Measurements from ENCODE around the gene DLX2.
"Not testable (repeated sequence)": the region's sequence is repeated elsewhere in the genome, so short reads cannot be mapped to it uniquely, and the experiment has no call there.

The DLX2 gene

GRCh38 chr2:172081221-172082022, 21.3 kb downstream of the DLX2 start:
- DNase-seq, result no peak

- no peak for DNase-seq
Measured at GRCh38 chr2:172080641-172081220, 22.0 kb downstream of the DLX2 start.

GRCh38 chr2:172079838-172080640, 22.7 kb downstream of the DLX2 start:
- no peak for DNase-seq

- no peak for DNase-seq
Measured at GRCh38 chr2:172079416-172079815, 23.3 kb downstream of the DLX2 start.

GRCh38 chr2:172074254-172074653, 28.4 kb downstream of the DLX2 start:
- DNase-seq, result no peak

- no peak for DNase-seq
Measured at GRCh38 chr2:172073518-172073917, 29.2 kb downstream of the DLX2 start.

- DNase-seq, result no peak
Measured at GRCh38 chr2:172072706-172073105, 30.0 kb downstream of the DLX2 start.

- no peak for DNase-seq
Measured at GRCh38 chr2:172072303-172072702, 30.4 kb downstream of the DLX2 start.

GRCh38 chr2:172070936-172071335, 31.8 kb downstream of the DLX2 start:
- no peak for DNase-seq

GRCh38 chr2:172067905-172068304, 34.8 kb downstream of the DLX2 start:
- not testable (repeated sequence) for DNase-seq

GRCh38 chr2:172066394-172066886, 36.3 kb downstream of the DLX2 start:
- no peak for DNase-seq

- no peak for DNase-seq
Measured at GRCh38 chr2:172065111-172065510, 37.6 kb downstream of the DLX2 start.

GRCh38 chr2:172063446-172063845, 39.3 kb downstream of the DLX2 start:
- DNase-seq, result no peak

- DNase-seq, result no peak
Measured at GRCh38 chr2:172062402-172063004, 40.2 kb downstream of the DLX2 start.

- DNase-seq, result not testable (repeated sequence)
Measured at GRCh38 chr2:172060118-172060517, 42.6 kb downstream of the DLX2 start.

GRCh38 chr2:172058660-172059059, 44.0 kb downstream of the DLX2 start:
- DNase-seq, result no peak

GRCh38 chr2:172056293-172056692, 46.4 kb downstream of the DLX2 start:
- no peak for DNase-seq

- no peak for DNase-seq
Measured at GRCh38 chr2:172053486-172053885, 49.2 kb downstream of the DLX2 start.

GRCh38 chr2:172052000-172052983, 50.4 kb downstream of the DLX2 start:
- DNase-seq, result no peak

GRCh38 chr2:172050479-172051125, 52.1 kb downstream of the DLX2 start:
- no peak for DNase-seq

- no peak for DNase-seq
Measured at GRCh38 chr2:172049567-172050120, 53.1 kb downstream of the DLX2 start.

Data from stimulated activated CD4-positive, alpha-beta T cell treated with anti-CD3 and anti-CD28 coated beads, Interleukin-2, amount 100 ng/mL, for 48 hours (primary cell).